IMR-90 (cell line): ENCODE results near the gene RUSC1. TPM values are rescaled to one million over a fixed set of nuclear protein-coding genes. Genes with fewer than 3 reads are reported as not detected.

Experiments used
- ATAC-seq: fragments of 200-7000 bp; cut with Tn5 transposase; 2 replicates; pipeline ENCODE4 v1.9.1; 2020; ENCODE audit warnings: low read depth, mild to moderate bottlenecking, moderate library complexity
- BruUV-seq: library from RNA; stranded (reverse); fragments of 400-500 nt; replicated peaks from 2 replicates; lab custom pipeline; 2021; lab: Mats Ljungman, UMichigan
- CTCF ChIA-PET: fragments of 300-600 bp; formaldehyde crosslinking; extraction: SDS; loops from one replicate; lab custom pipeline; 2021; ENCODE audit warnings: antibody characterized with exemption; lab: Yijun Ruan, JAX
- POLR2A ChIA-PET: fragments of 300-600 bp; sonication (Branson Sonifier 250); formaldehyde crosslinking; loops from one replicate; lab custom pipeline; 2022; ENCODE audit warnings: antibody characterized with exemption; ENCODE audit not compliant: unreplicated experiment; lab: Charles Lee
- DNase-seq: peaks from one replicate; pipeline ENCODE4 v3.0.0; 2013
- H2AFZ ChIP-seq: replicated peaks from 2 replicates; pipeline ENCODE3; 2013; ENCODE audit warnings: low read length, mild to moderate bottlenecking; ENCODE audit not compliant: poor library complexity
- H2AK5ac ChIP-seq: 2 replicates; pipeline ENCODE4 v1.6.1; 2013; ENCODE audit warnings: low read depth, low read length, inconsistent platforms
- H2AK9ac ChIP-seq: replicated peaks from 2 replicates; pipeline ENCODE3; 2013; ENCODE audit warnings: mild to moderate bottlenecking, low read depth, low read length, moderate library complexity; ENCODE audit not compliant: poor library complexity
- H2BK120ac ChIP-seq: 2 replicates; pipeline ENCODE4 v1.6.1; 2013; ENCODE audit warnings: low read depth, low read length, inconsistent platforms
- H2BK15ac ChIP-seq: 3 replicates; pipeline ENCODE4 v1.6.1; 2013; ENCODE audit warnings: low read depth, low read length, inconsistent platforms
- H2BK20ac ChIP-seq: 2 replicates; pipeline ENCODE4 v1.6.1; 2013; ENCODE audit warnings: low read depth, mild to moderate bottlenecking, inconsistent platforms, low read length, moderate library complexity
- H2BK5ac ChIP-seq: 2 replicates; pipeline ENCODE4 v1.6.1; 2013; ENCODE audit warnings: mild to moderate bottlenecking, low read depth, low read length, inconsistent platforms; ENCODE audit not compliant: poor library complexity, severe bottlenecking
- H3K14ac ChIP-seq: replicated peaks from 2 replicates; pipeline ENCODE4 v1.6.1; 2013; ENCODE audit warnings: low read depth, low read length, inconsistent platforms
- H3K18ac ChIP-seq: 2 replicates; pipeline ENCODE4 v1.6.1; 2013; ENCODE audit warnings: low read depth, low read length, control low read depth
- H3K23ac ChIP-seq: 2 replicates; pipeline ENCODE4 v1.6.1; 2013; ENCODE audit warnings: low read depth, low read length, inconsistent platforms
- H3K27ac ChIP-seq: 2 replicates; pipeline ENCODE4 v1.5.1; 2013; ENCODE audit warnings: mild to moderate bottlenecking, control low read depth, low read length; ENCODE audit not compliant: insufficient read depth
- H3K27me3 ChIP-seq: 2 replicates; pipeline ENCODE4 v1.6.1; 2013; ENCODE audit warnings: low read length; ENCODE audit not compliant: control insufficient read depth, insufficient read depth
- H3K36me3 ChIP-seq: 2 replicates; pipeline ENCODE4 v1.6.1; 2013; ENCODE audit warnings: low read length, mixed read lengths; ENCODE audit not compliant: control insufficient read depth, insufficient read depth
- H3K4ac ChIP-seq: 2 replicates; pipeline ENCODE4 v1.6.1; 2013; ENCODE audit warnings: low read depth, low read length, inconsistent platforms
- H3K4me1 ChIP-seq: 2 replicates; pipeline ENCODE4 v1.6.1; 2013; ENCODE audit warnings: low read length, mixed read lengths; ENCODE audit not compliant: control insufficient read depth, insufficient read depth
- H3K4me2 ChIP-seq: 2 replicates; pipeline ENCODE4 v1.6.1; 2013; ENCODE audit warnings: low read depth, mild to moderate bottlenecking, control low read depth, low read length, moderate library complexity
- H3K4me3 ChIP-seq: 2 replicates; pipeline ENCODE4 v1.5.1; 2013; ENCODE audit warnings: low read depth, mild to moderate bottlenecking, control low read depth, low read length, moderate library complexity; ENCODE audit not compliant: insufficient read depth
- H3K56ac ChIP-seq: 2 replicates; pipeline ENCODE4 v1.6.1; 2013; ENCODE audit warnings: low read length, inconsistent platforms; ENCODE audit not compliant: insufficient read depth; ENCODE audit errors: extremely low read depth
- H3K79me1 ChIP-seq, 2 experiments: 2 replicates each; pipeline ENCODE4 v1.6.1; 2013; ENCODE audit warnings: low read length in 2 of 2, inconsistent platforms in 1 of 2, low read depth in 1 of 2
- H3K9ac ChIP-seq: 2 replicates; pipeline ENCODE4 v1.6.1; 2013; ENCODE audit warnings: low read depth, low read length, control low read depth
- H3K9me1 ChIP-seq: 2 replicates; pipeline ENCODE4 v1.6.1; 2013; ENCODE audit warnings: low read length, inconsistent platforms; ENCODE audit not compliant: insufficient read depth
- H3K9me3 ChIP-seq: 2 replicates; pipeline ENCODE4 v1.6.1; 2013; ENCODE audit warnings: low read length; ENCODE audit not compliant: control insufficient read depth, insufficient read depth
- H4K20me1 ChIP-seq: 2 replicates; pipeline ENCODE4 v1.6.1; 2013; ENCODE audit warnings: low read length, inconsistent platforms; ENCODE audit not compliant: insufficient read depth
- H4K5ac ChIP-seq: 2 replicates; pipeline ENCODE4 v1.6.1; 2013; ENCODE audit warnings: mild to moderate bottlenecking, low read depth, low read length, control low read depth
- H4K8ac ChIP-seq, 2 experiments: 2 replicates each; pipeline ENCODE4 v1.6.1; 2013; ENCODE audit warnings: low read depth in 2 of 2, low read length in 2 of 2, control low read depth in 1 of 2, inconsistent platforms in 1 of 2
- H4K91ac ChIP-seq: 2 replicates; pipeline ENCODE4 v1.6.1; 2013; ENCODE audit warnings: low read depth, low read length, inconsistent platforms; ENCODE audit not compliant: insufficient read depth
- MXI1 ChIP-seq: IDR thresholded peaks from 2 replicates; pipeline ENCODE4 v1.6.1; 2012; ENCODE audit warnings: low read depth, mild to moderate bottlenecking, low read length, moderate library complexity, borderline replicate concordance
- USF2 ChIP-seq: fragments of 150-350 bp; IDR thresholded peaks from 2 replicates; pipeline ENCODE4 v1.6.1; 2017; ENCODE audit warnings: mild to moderate bottlenecking, antibody characterized with exemption, low read length, low read depth
- WGBS, 2 experiments: methylation state at CpG; one replicate each; pipeline versions ENCODE4 v1.1.5 to v1.1.7; 2013; ENCODE audit warnings: missing lambda C conversion rate in 2 of 2; ENCODE audit not compliant: insufficient read length in 1 of 2; ENCODE audit errors: extremely low coverage in 2 of 2; 5-methylcytosine and 5-hydroxymethylcytosine counted together
- dilution Hi-C: fragments of 300-500 bp; cut with HindIII; formaldehyde crosslinking; loops from one replicate; pipeline ENCODE4 v1.14.3; 2018; ENCODE audit warnings: low sequenced_read_pairs; ENCODE audit not compliant: unreplicated experiment
- in situ Hi-C: fragments of 300-500 bp; cut with MboI; formaldehyde crosslinking; loops from 3 replicates; pipeline ENCODE4 v1.14.3; 2019; ENCODE audit warnings: low sequenced_read_pairs, inconsistent platforms, mixed read lengths
- intact Hi-C: fragments of 100-400 bp; cut with micrococcal nuclease; formaldehyde crosslinking; loops from 2 replicates; pipeline ENCODE4 v1.10.0; 2022
- polyA plus RNA-seq, 3 experiments: library from polyadenylated mRNA; depleted of rRNA; stranded (reverse); fragments of >200 nt; gene quantifications; 2 replicates each; pipeline ENCODE4 v1.2.3, GENCODE V29; 2012; ENCODE audit warnings: low replicate concordance in 1 of 3
- total RNA-seq: library from RNA; depleted of rRNA; stranded (reverse); fragments of >200 nt; gene quantifications from 2 replicates; pipeline ENCODE4 v1.2.3, GENCODE V29; 2012

The RUSC1 gene
- total and polyA plus RNA-seq, 2 of the 4 experiments (the other 2 are of a cell fraction) = 4.1 to 31.4 TPM

DNA sequence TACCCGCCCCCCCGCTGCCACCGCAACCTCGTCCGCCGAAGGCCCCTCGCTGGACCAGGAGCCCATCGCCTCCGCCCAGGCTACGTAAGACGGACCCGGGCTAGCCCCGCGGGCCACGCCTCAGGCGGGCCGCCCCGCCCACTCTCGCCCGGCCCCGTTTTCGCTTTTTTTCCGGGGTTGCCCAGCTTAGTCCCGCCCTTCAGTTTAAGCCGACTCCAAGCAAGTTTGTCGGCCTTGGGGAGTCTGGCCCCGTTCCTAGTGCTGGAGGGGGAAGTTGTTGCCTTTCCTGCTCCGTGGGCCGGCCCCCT lies 3.0 kb downstream of the RUSC1 start:
- Histone ChIP-seq H3K14ac (peak overlapping the region; percentile 79), H4K20me1 (peaks cover 25% of the 10 kb centered on the region), H3K9me1 (peaks cover 16% of the 10 kb centered on the region; the same call in 1 of the 2 replicates), H3K18ac (peak overlapping the region; percentile 44; the same call in 1 of the 2 replicates), H3K4me2 (peak overlapping the region; percentile 90), H3K27ac (peak overlapping the region; percentile 95), H3K4me1 (peaks cover 18% of the 10 kb centered on the region; the same call in 1 of the 2 replicates), H4K5ac (peak overlapping the region; percentile 67), H3K4ac (peak overlapping the region; percentile 96), H4K91ac (peak overlapping the region; percentile 85), H4K8ac (peak overlapping the region; percentile 51 to 92; a peak in 3 of 4 replicates), H3K4me3 (peak overlapping the region; percentile 58), H3K9ac (peak overlapping the region; percentile 80), H3K56ac (peak overlapping the region; percentile 40), H3K36me3 (peaks cover 20% of the 10 kb centered on the region), H2AFZ (peak overlapping the region; percentile 98), H3K79me1 (peaks cover 9 to 64% of the 10 kb centered on the region in 2 experiments), H2AK5ac (peak overlapping the region; percentile 57), H2BK5ac (peak overlapping the region; percentile 81), H3K23ac (peak overlapping the region; percentile 64; the same call in 1 of the 2 replicates), H3K9me3 (no peaks in the 10 kb centered on the region), H2BK15ac (no peak overlapping the region), H2AK9ac (peak overlapping the region; percentile 99), H2BK20ac (no peak overlapping the region), H2BK120ac (peak overlapping the region; percentile 48; the same call in 1 of the 2 replicates), H3K27me3 (no peaks in the 10 kb centered on the region)
- DNase-seq (peak; percentile 86), ATAC-seq (peak; percentile 67)
- dilution Hi-C loops (no loop called here), intact Hi-C loops (loop anchor here (1.0 to 10.0 kb wide), 6 partner anchors 46 to 324 kb away; partner anchors contain the start of genes CLK2, HCN3, MTX1 and THBS3), in situ Hi-C loops (no loop called here)
- TF ChIP-seq USF2 (no peak), MXI1 (peak; percentile 42; the same call in 1 of the 2 replicates)
- no CpG with 5 or more reads among the region's 29 CpGs for WGBS, 2 experiments
- BruUV-seq = no TSS peak
- CTCF ChIA-PET = interaction anchor here (0.8 to 1.6 kb wide), 3 partner anchors 14 to 73 kb away, joined by 3 to 5 read pairs (median 4); no protein-coding TSS in a partner anchor
- POLR2A ChIA-PET = interaction anchor here (0.6 to 1.0 kb wide), 2 partner anchors 9 to 80 kb away, joined by 3 to 5 read pairs; no protein-coding TSS in a partner anchor
